H1 (cell line): ENCODE data around the gene EEPD1. TPM values are rescaled to one million over a fixed set of nuclear protein-coding genes. Genes with fewer than 3 reads are reported as not detected.

ENCODE experiments used
- GTF2F1 ChIP-seq: IDR thresholded peaks from 2 replicates; pipeline ENCODE4 v1.6.1; 2012; ENCODE audit warnings: low read depth, low read length, improper control_type of control experiment, borderline replicate concordance
- polyA plus RNA-seq, 7 experiments: library from polyadenylated mRNA; depleted of rRNA in 3 of 7; stranded (reverse) in 5 of 7; unstranded in 2 of 7; fragments of >200 nt in 5 of 7; fragments of 200-250 nt in 2 of 7; gene quantifications; 1 replicate in 5 of 7; 2 replicates in 1 of 7; 4 replicates in 1 of 7; pipeline versions ENCODE4 v1.2.1 to v1.2.3, GENCODE V29; 2011 to 2013; ENCODE audit warnings: missing spikeins in 2 of 7, mixed read lengths in 2 of 7
- total RNA-seq: library from RNA; stranded (reverse); fragmentation: NEBNext Ultra II Directional; extraction: Animal tissue kit (Norgen Biotek cat#: 25700); gene quantifications from 2 replicates; pipeline ENCODE4 v1.2.1, GENCODE V29; 2021

Gene EEPD1
- total and polyA plus RNA-seq, 2 of the 8 experiments (the other 6 are each of a cell fraction or from before 2014, with no cell fraction given), result 3.1 to 7.8 TPM

- no peak for TF ChIP-seq GTF2F1
- TF ChIP-seq, all 59 proteins: peak for 0
Observed at GRCh38 chr7:36154255-36155212, 1.5 kb downstream of the EEPD1 start (continued).
